ENCODE data around the gene ACSF2.

DNA sequence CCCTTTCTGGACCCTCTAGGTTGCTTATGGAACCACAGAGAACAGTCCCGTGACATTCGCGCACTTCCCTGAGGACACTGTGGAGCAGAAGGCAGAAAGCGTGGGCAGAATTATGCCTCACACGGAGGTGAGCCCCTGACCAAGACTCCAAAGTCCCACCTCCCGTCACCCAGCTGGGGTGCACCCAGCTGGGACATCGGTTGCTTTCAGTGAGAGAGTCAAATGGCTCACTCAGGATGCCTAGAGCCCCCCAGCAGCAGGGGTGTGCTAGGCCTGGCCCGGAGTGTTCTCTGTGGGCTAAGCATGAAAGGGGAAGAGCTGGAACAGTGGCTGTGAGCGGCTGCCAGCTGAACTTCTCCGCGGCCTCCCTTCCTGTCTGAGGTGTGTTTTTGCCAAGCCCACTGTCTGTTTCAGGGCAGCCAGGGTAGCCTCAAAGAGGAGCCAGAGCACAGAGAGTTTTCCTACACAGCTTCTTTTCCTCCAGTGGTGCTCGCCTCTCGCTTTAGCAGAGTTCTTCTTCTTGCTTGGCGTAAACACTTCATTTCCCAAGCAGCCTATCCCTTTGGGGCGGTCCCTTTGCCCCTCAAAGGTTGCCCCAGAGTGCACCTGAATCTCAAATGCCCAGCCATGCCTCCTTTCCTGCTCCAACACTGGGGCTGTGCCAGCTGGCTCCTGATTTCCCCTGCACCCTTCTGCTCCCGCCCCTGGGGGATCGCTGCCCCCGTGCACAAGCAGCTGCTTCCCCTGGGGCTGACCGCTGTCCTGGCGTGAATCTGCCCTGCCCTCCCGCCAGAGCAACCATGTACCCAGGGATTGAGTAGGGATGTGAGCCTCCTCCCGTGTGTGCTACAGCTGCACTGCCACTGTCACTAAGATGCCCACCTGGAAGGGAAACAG, 45.2 kb downstream of the ACSF2 start:
- TF ChIP-seq CTCF (IDR thresholded peaks at IDR 0.05; ENCODE audit: insufficient read depth, low read length), result no peak
- TF ChIP-seq POLR2AphosphoS5 (IDR thresholded peaks at IDR 0.05; ENCODE audit: low read depth), result no peak
